Activated CD8-positive, alpha-beta memory T cell treated with anti-CD3 and anti-CD28 coated beads, Interleukin-2, amount 10 ng/mL, durations not matched to agents 7 days and 5 days (primary cell): Measurements from ENCODE around the gene KIAA1958. TPM values are rescaled to one million over a fixed set of nuclear protein-coding genes. Genes with fewer than 3 reads are reported as not detected.

Experiments used
- ATAC-seq: fragments of 150-1000 bp; cut with Tn5 transposase; one replicate; pipeline ENCODE4 v1.10.0; 2021; ENCODE audit warnings: moderate library complexity
- CTCF ChIA-PET: fragments of 350-600 bp; sonication (Branson Sonifier 250); formaldehyde crosslinking; loops from one replicate; lab custom pipeline; 2021; ENCODE audit warnings: antibody characterized with exemption; lab: Charles Lee
- DNase-seq: peaks from one replicate; pipeline ENCODE4 v3.0.0-alpha.2; 2020
- H3K27ac Mint-ChIP-seq: one replicate; pipeline ENCODE4 v1.8.0; 2021; ENCODE audit warnings: mild to moderate bottlenecking, mixed read lengths
- H3K27me3 Mint-ChIP-seq: one replicate; pipeline ENCODE4 v1.8.0; 2021; ENCODE audit warnings: mixed read lengths
- H3K36me3 Mint-ChIP-seq: one replicate; pipeline ENCODE4 v1.8.0; 2021; ENCODE audit warnings: mild to moderate bottlenecking, mixed read lengths
- H3K4me1 Mint-ChIP-seq: one replicate; pipeline ENCODE4 v1.8.0; 2021; ENCODE audit warnings: mixed read lengths
- H3K4me3 Mint-ChIP-seq: one replicate; pipeline ENCODE4 v1.8.0; 2021; ENCODE audit warnings: mild to moderate bottlenecking, moderate library complexity, mixed read lengths
- H3K9me3 Mint-ChIP-seq: one replicate; pipeline ENCODE4 v1.8.0; 2022; ENCODE audit warnings: low read depth, mixed read lengths
- total RNA-seq, 2 experiments: library from RNA; stranded (reverse); gene quantifications; one replicate each; pipeline ENCODE4 v1.2.3, GENCODE V29; 2021

KIAA1958 gene
- total RNA-seq, 2 experiments from 2014 or later: 7.1 to 11.6 TPM

DNA sequence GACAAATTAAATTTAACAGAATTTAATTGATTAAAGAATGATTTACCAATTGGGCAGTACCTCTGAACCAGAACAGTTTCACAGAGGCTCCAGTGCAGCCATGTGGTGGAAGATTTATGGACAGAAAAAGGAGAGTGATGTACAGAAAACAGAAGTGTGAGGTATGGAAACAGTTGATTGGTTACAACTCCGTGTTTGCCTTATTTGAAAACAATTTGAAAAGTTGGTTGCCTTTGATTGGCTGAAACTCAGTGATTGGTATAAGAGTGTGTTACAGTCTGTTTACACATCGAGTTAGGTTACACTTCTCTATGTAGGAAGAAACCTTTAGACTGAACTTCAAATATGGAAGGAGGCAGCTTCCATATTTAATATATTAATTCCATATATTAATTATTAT, 30.1 kb downstream of the KIAA1958 start:
- Mint-ChIP-seq H3K4me1 (no peaks in the 10 kb centered on the region), H3K9me3 (no peaks in the 10 kb centered on the region), H3K27ac (no peak overlapping the region), H3K4me3 (no peak overlapping the region), H3K36me3 (no peaks in the 10 kb centered on the region), H3K27me3 (no peaks in the 10 kb centered on the region)
- ATAC-seq (no peak), DNase-seq (no peak)
- CTCF ChIA-PET: no interaction called here

DNA sequence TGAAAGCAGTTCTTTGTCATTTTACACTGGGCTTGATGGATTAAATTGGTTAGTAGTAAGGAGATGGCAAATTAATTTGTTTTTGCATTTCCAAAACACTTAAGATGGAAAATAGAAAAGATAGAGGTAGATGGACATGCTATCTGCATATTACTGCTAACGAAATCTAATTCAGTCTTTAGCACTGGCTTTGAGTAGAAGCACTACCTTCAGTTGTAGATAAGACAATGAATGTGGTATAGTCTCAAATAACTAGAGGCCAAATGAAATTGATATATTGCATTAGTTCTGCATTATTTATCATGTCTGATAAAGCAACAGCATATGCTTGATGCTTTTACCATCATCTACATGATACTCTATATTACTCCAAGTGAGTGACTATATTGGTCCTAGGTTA, 33.4 kb downstream of the KIAA1958 start:
- DNase-seq: no peak
- H3K4me1 Mint-ChIP-seq: no peaks in the 10 kb centered on the region
- no peaks in the 10 kb centered on the region for H3K36me3 Mint-ChIP-seq
- no peaks in the 10 kb centered on the region for H3K27me3 Mint-ChIP-seq
- no peaks in the 10 kb centered on the region for H3K9me3 Mint-ChIP-seq
- H3K27ac Mint-ChIP-seq: no peak overlapping the region
- no peak overlapping the region for H3K4me3 Mint-ChIP-seq
- CTCF ChIA-PET: interaction anchor here (1.0 kb wide), 1 partner anchor 140 kb away, joined by 3 read pairs; the partner anchor contains the start of gene HSDL2
- no peak for ATAC-seq

DNA sequence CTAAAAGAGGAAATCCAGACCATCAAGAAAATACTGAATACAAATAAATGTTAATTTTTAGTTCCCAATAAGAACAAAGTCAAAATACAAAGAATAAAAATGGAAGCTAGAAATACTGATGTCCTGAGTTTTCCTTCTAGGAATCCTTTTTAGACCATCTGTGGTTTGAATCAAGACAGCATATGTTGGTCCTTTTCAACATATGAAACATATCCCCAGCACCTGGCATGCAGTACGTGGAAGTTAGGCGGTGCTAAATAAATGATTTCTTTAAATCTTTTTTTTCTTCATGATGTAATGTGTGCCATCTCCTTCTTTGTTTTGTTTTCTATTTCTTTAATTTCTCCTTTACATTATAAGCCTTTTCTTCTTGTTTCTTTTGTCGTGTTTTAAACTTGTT, 34.0 kb downstream of the KIAA1958 start:
- CTCF ChIA-PET: interaction anchor here (1.0 kb wide), 1 partner anchor 141 kb away, joined by 3 read pairs; the partner anchor contains the start of gene HSDL2
- no peaks in the 10 kb centered on the region for H3K36me3 Mint-ChIP-seq
- H3K4me1 Mint-ChIP-seq: no peaks in the 10 kb centered on the region
- ATAC-seq (no peak), DNase-seq (no peak)
- H3K9me3 Mint-ChIP-seq: no peaks in the 10 kb centered on the region
- H3K4me3 Mint-ChIP-seq: no peak overlapping the region
- H3K27me3 Mint-ChIP-seq: no peaks in the 10 kb centered on the region
- no peak overlapping the region for H3K27ac Mint-ChIP-seq

DNA sequence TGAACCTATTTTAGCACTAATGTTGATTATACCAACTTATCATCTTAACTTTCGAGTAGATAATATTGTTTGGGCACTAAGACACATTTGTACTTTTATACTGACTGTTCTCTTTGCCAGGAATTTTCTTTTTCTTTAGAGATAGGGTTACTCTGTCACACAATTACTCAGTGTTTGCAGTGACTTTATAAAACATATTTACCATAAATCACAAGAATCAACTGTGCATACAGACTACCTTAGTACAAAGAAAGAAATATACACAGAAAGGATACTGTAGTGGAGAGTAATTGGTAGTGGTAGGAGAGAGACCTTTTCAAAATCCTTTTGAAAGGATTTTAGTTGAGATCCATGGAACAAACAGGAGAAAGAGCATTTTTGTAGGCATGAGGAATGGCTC, 40.3 kb downstream of the KIAA1958 start:
- Mint-ChIP-seq H3K4me3 (no peak overlapping the region), H3K27ac (no peak overlapping the region), H3K36me3 (no peaks in the 10 kb centered on the region), H3K27me3 (no peaks in the 10 kb centered on the region), H3K9me3 (no peaks in the 10 kb centered on the region), H3K4me1 (no peaks in the 10 kb centered on the region)
- CTCF ChIA-PET: interaction anchor here (0.6 kb wide), 1 partner anchor 280 kb away, joined by 3 read pairs; no protein-coding TSS in a partner anchor
- ATAC-seq: no peak
- no peak for DNase-seq

DNA sequence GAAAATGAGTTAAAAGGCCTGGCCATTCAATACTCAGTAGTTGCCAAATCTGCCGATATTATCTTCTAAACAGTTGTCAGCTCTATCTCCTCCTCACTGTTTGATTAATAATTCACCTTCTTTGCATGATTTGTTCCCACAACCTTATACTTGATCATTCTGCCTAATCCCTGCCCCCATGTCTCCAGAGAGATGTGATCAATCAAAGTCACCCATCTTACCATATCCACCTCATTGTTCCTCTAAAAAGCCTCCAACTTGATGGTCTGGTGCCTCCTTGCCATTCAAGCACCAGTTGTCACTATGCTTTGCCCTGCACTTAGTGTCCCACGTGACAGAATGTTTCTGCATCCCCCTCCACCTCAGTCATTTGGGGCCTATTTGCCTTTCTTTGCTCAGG, 41.3 kb downstream of the KIAA1958 start:
- CTCF ChIA-PET: no interaction called here
- no peak overlapping the region for H3K27ac Mint-ChIP-seq
- H3K36me3 Mint-ChIP-seq: no peaks in the 10 kb centered on the region
- H3K27me3 Mint-ChIP-seq: no peaks in the 10 kb centered on the region
- no peak for ATAC-seq
- H3K4me1 Mint-ChIP-seq: no peaks in the 10 kb centered on the region
- no peak overlapping the region for H3K4me3 Mint-ChIP-seq
- DNase-seq: no peak
- H3K9me3 Mint-ChIP-seq: no peaks in the 10 kb centered on the region

DNA sequence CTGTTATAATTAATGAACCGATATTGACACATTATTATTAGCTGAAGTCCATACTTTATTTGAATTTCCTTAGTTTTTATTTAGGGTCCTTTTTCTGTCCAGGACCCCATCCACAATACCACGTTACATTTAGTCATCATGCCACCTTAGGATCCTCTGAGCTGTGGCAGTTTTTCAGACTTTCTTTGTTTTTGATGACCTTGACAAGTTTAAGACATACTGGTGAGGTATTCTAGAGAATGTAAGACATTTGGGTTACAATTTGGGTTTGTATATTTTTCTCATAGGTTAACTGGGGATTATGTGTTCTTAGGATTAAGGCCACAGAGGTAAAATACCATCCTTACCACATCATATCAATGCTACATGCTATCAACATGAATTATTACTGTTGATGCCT, 42.7 kb downstream of the KIAA1958 start:
- CTCF ChIA-PET: no interaction called here
- Mint-ChIP-seq H3K27ac (no peak overlapping the region), H3K27me3 (no peaks in the 10 kb centered on the region), H3K9me3 (no peaks in the 10 kb centered on the region), H3K4me3 (no peak overlapping the region), H3K36me3 (no peaks in the 10 kb centered on the region), H3K4me1 (no peaks in the 10 kb centered on the region)
- no peak for DNase-seq
- ATAC-seq: no peak

DNA sequence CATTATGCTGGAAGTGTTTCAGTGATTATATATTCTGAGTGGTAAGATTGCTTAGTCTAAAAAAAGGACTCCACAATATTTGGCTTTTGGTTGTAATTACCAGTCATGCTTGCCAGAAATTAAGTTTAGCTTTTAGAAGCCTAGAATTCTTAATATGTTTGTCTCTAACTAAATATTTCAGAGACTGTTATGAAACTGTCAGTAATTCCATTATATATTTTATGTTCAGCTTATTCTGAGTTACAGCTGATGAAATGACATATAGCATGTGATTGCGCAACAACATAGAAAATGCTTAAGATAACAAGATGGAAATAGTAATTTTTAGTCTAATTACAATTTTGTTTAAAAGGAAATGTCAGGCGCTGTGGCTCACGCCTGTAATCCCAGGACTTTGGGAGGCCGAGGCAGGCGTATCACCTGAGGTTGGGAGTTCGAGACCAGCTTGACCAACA, 44.2 kb downstream of the KIAA1958 start:
- H3K27ac Mint-ChIP-seq: no peak overlapping the region
- no peaks in the 10 kb centered on the region for H3K4me1 Mint-ChIP-seq
- H3K9me3 Mint-ChIP-seq: no peaks in the 10 kb centered on the region
- DNase-seq (no peak), ATAC-seq (no peak)
- no peak overlapping the region for H3K4me3 Mint-ChIP-seq
- no peaks in the 10 kb centered on the region for H3K27me3 Mint-ChIP-seq
- peaks cover 2% of the 10 kb centered on the region for H3K36me3 Mint-ChIP-seq
- CTCF ChIA-PET: no interaction called here

DNA sequence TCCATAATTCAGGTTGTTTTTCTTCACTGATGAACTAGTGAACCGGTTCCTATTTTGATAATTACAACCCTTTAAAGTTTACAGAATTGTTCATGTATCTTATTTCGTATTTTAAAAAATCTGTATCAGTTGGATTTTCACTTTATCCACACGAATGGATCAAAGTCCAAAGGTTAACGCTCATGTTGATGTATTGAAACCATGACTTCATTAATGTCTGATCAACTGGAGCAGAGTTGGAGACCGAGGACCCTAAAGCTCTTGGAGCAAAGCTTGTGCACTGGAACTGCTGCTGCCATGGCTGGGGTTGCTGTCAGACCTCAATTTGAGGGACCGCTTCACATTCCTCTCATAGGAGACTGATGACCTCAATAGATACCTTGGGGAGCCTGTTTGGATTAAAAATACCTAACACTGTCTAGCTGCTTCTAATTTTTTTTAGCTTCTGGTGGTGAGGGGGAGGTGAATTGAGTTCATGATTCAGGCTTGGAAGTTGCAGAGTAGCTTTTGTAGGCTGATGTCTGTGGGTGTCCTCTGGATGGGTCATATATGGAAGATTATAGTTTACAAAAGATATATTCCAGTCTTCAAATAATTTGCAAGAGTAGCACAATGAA, 45.1 kb downstream of the KIAA1958 start:
- Mint-ChIP-seq H3K27ac (no peak overlapping the region), H3K4me1 (no peaks in the 10 kb centered on the region), H3K4me3 (no peak overlapping the region), H3K27me3 (no peaks in the 10 kb centered on the region), H3K36me3 (peaks cover 2% of the 10 kb centered on the region), H3K9me3 (no peaks in the 10 kb centered on the region)
- no peak for ATAC-seq
- no peak for DNase-seq
- CTCF ChIA-PET: no interaction called here

DNA sequence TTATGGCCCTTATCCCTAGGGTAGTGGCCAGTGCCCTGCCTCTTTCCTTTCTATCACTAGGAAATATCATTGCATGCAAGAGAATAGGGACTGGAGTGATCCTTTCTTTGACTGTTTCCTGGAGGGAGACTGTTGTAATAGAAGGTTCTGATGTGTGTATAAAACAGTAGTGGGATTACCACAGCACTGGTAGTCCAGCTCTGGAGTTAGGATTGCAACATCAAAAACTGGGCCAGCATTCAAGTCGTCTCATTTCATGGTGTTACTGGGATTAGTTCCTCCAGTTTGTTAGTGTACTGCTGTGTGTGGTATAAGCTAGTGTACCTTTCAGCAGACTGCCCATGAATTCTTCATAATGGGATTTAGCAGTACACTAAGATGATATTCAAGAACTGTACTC, 45.8 kb downstream of the KIAA1958 start:
- peaks cover 2% of the 10 kb centered on the region for H3K36me3 Mint-ChIP-seq
- CTCF ChIA-PET: no interaction called here

DNA sequence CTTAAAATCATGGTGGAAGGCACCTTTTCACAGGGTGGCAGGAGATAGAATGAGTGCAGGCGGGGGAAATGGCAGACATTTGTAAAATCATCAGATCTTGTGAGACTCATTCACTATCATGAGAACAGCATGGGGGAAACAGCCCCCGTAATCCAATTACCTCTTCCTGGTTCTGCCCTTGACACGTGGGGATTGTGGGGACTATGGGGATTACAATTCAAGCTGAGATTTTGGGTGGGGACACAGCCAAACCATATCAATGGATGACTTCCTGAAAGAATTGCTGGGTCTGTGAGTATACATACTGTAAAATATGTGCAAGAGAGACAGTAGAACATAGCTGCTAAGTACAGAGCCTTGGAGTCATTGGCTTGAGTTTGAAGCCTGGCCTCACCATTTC, 47.0 kb downstream of the KIAA1958 start:
- no peak overlapping the region for H3K4me3 Mint-ChIP-seq
- H3K27me3 Mint-ChIP-seq: no peaks in the 10 kb centered on the region
- CTCF ChIA-PET: no interaction called here
- H3K36me3 Mint-ChIP-seq: peaks cover 2% of the 10 kb centered on the region
- ATAC-seq (no peak), DNase-seq (no peak)
- H3K27ac Mint-ChIP-seq: no peak overlapping the region
- no peaks in the 10 kb centered on the region for H3K4me1 Mint-ChIP-seq
- H3K9me3 Mint-ChIP-seq: no peaks in the 10 kb centered on the region

More for the DNA sequence above, 45.8 kb downstream of the KIAA1958 start:
- Mint-ChIP-seq H3K4me3 (no peak overlapping the region), H3K27me3 (no peaks in the 10 kb centered on the region), H3K9me3 (no peaks in the 10 kb centered on the region), H3K4me1 (no peaks in the 10 kb centered on the region), H3K27ac (no peak overlapping the region)
- no peak for ATAC-seq
- no peak for DNase-seq

DNA sequence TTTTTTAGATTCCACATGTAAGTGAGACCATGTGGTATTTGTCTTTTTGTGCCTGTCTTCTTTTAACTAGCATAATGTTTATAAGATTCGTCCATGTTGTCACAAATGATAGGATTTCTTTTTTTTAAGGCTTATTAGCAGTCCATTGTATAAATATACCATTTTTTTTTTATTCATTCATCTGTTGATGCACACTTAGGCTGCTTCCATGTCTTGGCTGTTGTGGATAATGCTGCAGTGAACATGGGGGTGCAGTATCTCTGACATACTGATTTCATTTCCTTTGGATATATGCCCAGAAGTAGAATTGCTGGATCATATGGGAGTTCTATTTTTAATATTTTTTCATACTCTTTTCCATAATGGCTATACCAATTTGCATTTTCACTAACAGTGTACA, 48.7 kb downstream of the KIAA1958 start:
- no peak for ATAC-seq
- H3K27me3 Mint-ChIP-seq: no peaks in the 10 kb centered on the region
- no peak overlapping the region for H3K27ac Mint-ChIP-seq
- no peak for DNase-seq
- no peaks in the 10 kb centered on the region for H3K9me3 Mint-ChIP-seq
- H3K4me3 Mint-ChIP-seq: no peak overlapping the region
- no peaks in the 10 kb centered on the region for H3K4me1 Mint-ChIP-seq
- peaks cover 4% of the 10 kb centered on the region for H3K36me3 Mint-ChIP-seq
- CTCF ChIA-PET: no interaction called here

DNA sequence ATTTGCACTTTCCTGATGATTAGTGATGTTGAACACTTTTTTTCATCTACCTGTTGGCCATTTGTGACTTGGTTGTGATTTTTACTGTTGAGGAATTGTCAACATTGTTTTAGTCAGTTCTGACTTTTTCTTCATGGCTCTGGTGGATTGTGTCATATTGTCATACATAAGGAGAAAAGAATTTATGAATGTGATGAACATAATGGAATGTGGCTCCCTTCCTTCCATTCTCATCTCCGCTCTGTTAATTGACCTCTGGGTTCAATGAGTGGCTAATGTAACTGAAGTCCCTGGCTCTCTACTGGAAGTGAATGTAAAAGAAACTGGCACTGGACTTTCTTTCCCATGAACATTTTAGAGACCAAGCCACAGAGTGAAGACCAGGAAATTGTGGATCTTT, 49.2 kb downstream of the KIAA1958 start:
- no peaks in the 10 kb centered on the region for H3K27me3 Mint-ChIP-seq
- CTCF ChIA-PET: no interaction called here

DNA sequence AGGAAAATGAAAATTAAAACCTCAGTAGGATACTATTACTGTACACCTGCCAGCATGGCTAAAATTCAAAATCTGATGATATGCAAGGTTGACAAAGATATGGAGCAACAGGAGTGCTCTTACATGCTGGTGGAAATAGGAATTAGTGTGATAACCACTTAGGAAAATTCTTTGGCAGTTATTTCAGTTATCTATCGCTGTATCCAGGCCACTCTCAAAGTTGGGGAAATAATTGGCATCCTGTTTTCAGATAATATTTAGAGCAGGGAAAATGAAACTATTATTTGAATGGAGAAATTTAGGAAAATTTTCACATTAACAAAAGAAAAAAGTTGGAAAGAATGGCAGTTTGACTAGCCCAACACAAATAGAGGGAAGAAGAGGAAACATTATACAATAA, 50.9 kb downstream of the KIAA1958 start:
- peaks cover 4% of the 10 kb centered on the region for H3K36me3 Mint-ChIP-seq
- no peak for ATAC-seq
- H3K27me3 Mint-ChIP-seq: no peaks in the 10 kb centered on the region
- no peaks in the 10 kb centered on the region for H3K4me1 Mint-ChIP-seq
- CTCF ChIA-PET: no interaction called here
- H3K4me3 Mint-ChIP-seq: no peak overlapping the region
- H3K9me3 Mint-ChIP-seq: no peaks in the 10 kb centered on the region
- DNase-seq: no peak
- no peak overlapping the region for H3K27ac Mint-ChIP-seq

More for the DNA sequence above, 49.2 kb downstream of the KIAA1958 start:
- H3K4me1 Mint-ChIP-seq: no peaks in the 10 kb centered on the region
- no peak overlapping the region for H3K4me3 Mint-ChIP-seq
- ATAC-seq: no peak
- H3K9me3 Mint-ChIP-seq: no peaks in the 10 kb centered on the region
- no peak overlapping the region for H3K27ac Mint-ChIP-seq
- DNase-seq: no peak
- H3K36me3 Mint-ChIP-seq: peaks cover 4% of the 10 kb centered on the region

DNA sequence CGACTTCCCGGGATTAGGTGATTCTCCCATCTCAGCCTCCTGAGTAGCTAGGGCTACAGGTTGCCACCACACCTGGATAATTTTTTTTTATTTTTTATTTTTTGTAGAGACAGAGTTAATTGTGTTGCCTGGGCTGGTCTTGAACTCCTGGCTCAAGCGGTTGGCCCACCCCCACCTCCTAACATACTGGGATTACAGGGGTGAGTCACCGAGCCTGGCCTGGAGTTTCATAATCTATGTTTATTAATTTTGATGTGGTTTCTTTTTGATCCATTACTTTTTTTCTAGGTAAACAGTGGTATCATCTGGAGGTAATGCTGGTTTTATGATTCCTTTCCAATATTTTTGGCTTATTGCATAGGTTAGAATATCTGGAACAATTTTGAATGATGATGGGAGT, 54.2 kb downstream of the KIAA1958 start:
- no peak for DNase-seq
- Mint-ChIP-seq H3K36me3 (peaks cover 7% of the 10 kb centered on the region), H3K27ac (no peak overlapping the region), H3K4me1 (peaks cover 1% of the 10 kb centered on the region), H3K9me3 (no peaks in the 10 kb centered on the region), H3K27me3 (no peaks in the 10 kb centered on the region), H3K4me3 (no peak overlapping the region)
- ATAC-seq: no peak
- CTCF ChIA-PET: no interaction called here
